Endodermal cell (in vitro differentiated cells): ENCODE results near the gene EDARADD. TPM values are rescaled to one million over a fixed set of nuclear protein-coding genes. Genes with fewer than 3 reads are reported as not detected.

Experiments used
- DNase-seq: peaks from one replicate; pipeline ENCODE4 v3.0.0-alpha.2; 2017
- H3K27ac ChIP-seq: 2 replicates; pipeline ENCODE4 v1.5.1; 2013; ENCODE audit warnings: mild to moderate bottlenecking, low read depth, low read length, moderate library complexity
- H3K27me3 ChIP-seq: 2 replicates; pipeline ENCODE4 v1.6.1; 2013; ENCODE audit warnings: mild to moderate bottlenecking, low read length, moderate library complexity; ENCODE audit not compliant: insufficient read depth, control insufficient read depth, poor library complexity, severe bottlenecking
- H3K36me3 ChIP-seq: 2 replicates; pipeline ENCODE4 v1.7.0; 2013; ENCODE audit warnings: mild to moderate bottlenecking, low read length, moderate library complexity; ENCODE audit not compliant: control insufficient read depth, insufficient read depth
- H3K4me1 ChIP-seq: one replicate; pipeline ENCODE4 v1.7.0; 2013; ENCODE audit warnings: low read length; ENCODE audit not compliant: control insufficient read depth, insufficient read depth
- H3K4me3 ChIP-seq: 2 replicates; pipeline ENCODE4 v1.5.1; 2013; ENCODE audit warnings: mild to moderate bottlenecking, low read length, moderate library complexity
- H3K9ac ChIP-seq: 2 replicates; pipeline ENCODE4 v1.6.1; 2013; ENCODE audit warnings: mild to moderate bottlenecking, low read length, moderate library complexity; ENCODE audit not compliant: poor library complexity, severe bottlenecking; ENCODE audit errors: extremely low read depth
- H3K9me3 ChIP-seq: 2 replicates; pipeline ENCODE4 v1.6.1; 2013; ENCODE audit warnings: mild to moderate bottlenecking, low read length, moderate library complexity; ENCODE audit not compliant: control insufficient read depth
- H3K27ac Mint-ChIP-seq: 2 replicates; pipeline ENCODE4 v1.8.0; 2020; ENCODE audit warnings: mixed read lengths
- H3K27me3 Mint-ChIP-seq: 2 replicates; pipeline ENCODE4 v1.8.0; 2021; ENCODE audit warnings: mild to moderate bottlenecking, mixed read lengths; ENCODE audit not compliant: insufficient read depth
- H3K36me3 Mint-ChIP-seq: 2 replicates; pipeline ENCODE4 v1.8.0; 2020; ENCODE audit warnings: low read depth, mixed read lengths
- H3K4me1 Mint-ChIP-seq: 2 replicates; pipeline ENCODE4 v1.8.0; 2020; ENCODE audit warnings: mixed read lengths
- H3K4me3 Mint-ChIP-seq: 2 replicates; pipeline ENCODE4 v1.8.0; 2020; ENCODE audit warnings: mild to moderate bottlenecking, moderate library complexity, mixed read lengths
- H3K9me3 Mint-ChIP-seq: 2 replicates; pipeline ENCODE4 v1.8.0; 2020; ENCODE audit warnings: mild to moderate bottlenecking, mixed read lengths
- CTCF ChIP-seq: fragments of 200-600 bp; sonication (generic); conservative IDR thresholded peaks from 2 replicates; pipeline ENCODE4 v1.5.0; 2021; ENCODE audit warnings: antibody characterized with exemption, mild to moderate bottlenecking
- WGBS, 2 experiments: methylation state at CpG; one replicate each; pipeline versions ENCODE4 v1.1.5 to v1.1.7; 2013; ENCODE audit warnings: missing lambda C conversion rate in 2 of 2, mixed read lengths in 1 of 2; ENCODE audit not compliant: insufficient coverage in 1 of 2, insufficient read length in 1 of 2; 5-methylcytosine and 5-hydroxymethylcytosine counted together
- total RNA-seq, 2 donors: library from RNA; stranded (reverse); fragmentation: NEBNext Ultra II Directional in 1 of 2; extraction: Animal tissue kit (Norgen Biotek cat#: 25700) in 1 of 2; gene quantifications; 2 replicates in 1 of 2; 3 replicates in 1 of 2; pipeline ENCODE4 v1.2.1, GENCODE V29; 2021

Gene EDARADD
- total RNA-seq, 2 donors from 2014 or later, result 5.0 to 5.5 TPM

- peak; percentile 61 for DNase-seq
- H3K27me3 Mint-ChIP-seq, result peaks cover 80% of the 10 kb centered on the region
- no peaks in the 10 kb centered on the region for H3K9me3 ChIP-seq
- no peak overlapping the region for H3K27ac Mint-ChIP-seq
- H3K36me3 ChIP-seq, result no peaks in the 10 kb centered on the region
- H3K27me3 ChIP-seq, result no peaks in the 10 kb centered on the region
- H3K4me3 Mint-ChIP-seq, result no peak overlapping the region
- WGBS, 2 experiments, result 76% methylated on average over 4 of the region's 4 CpGs; no CpG with 5 or more reads in 1 of the 2 experiments
- no peak overlapping the region for H3K27ac ChIP-seq
- no peak overlapping the region for H3K9ac ChIP-seq
- no peak overlapping the region for H3K4me3 ChIP-seq
- peaks cover 17% of the 10 kb centered on the region for H3K36me3 Mint-ChIP-seq
- no peak for TF ChIP-seq CTCF
- peaks cover 23% of the 10 kb centered on the region for H3K4me1 Mint-ChIP-seq
- no peaks in the 10 kb centered on the region for H3K9me3 Mint-ChIP-seq
- H3K4me1 ChIP-seq, result peaks cover 5% of the 10 kb centered on the region
Measured at GRCh38 chr1:236468625-236469024, 74.5 kb downstream of the EDARADD start.

- Mint-ChIP-seq H3K36me3 (peaks cover 15% of the 10 kb centered on the region), H3K4me1 (peaks cover 23% of the 10 kb centered on the region), H3K27me3 (peaks cover 86% of the 10 kb centered on the region), H3K4me3 (no peak overlapping the region), H3K9me3 (no peaks in the 10 kb centered on the region), H3K27ac (no peak overlapping the region)
- Histone ChIP-seq H3K4me1 (peaks cover 5% of the 10 kb centered on the region), H3K36me3 (no peaks in the 10 kb centered on the region), H3K27ac (no peak overlapping the region), H3K9me3 (no peaks in the 10 kb centered on the region), H3K27me3 (no peaks in the 10 kb centered on the region), H3K4me3 (no peak overlapping the region), H3K9ac (no peak overlapping the region)
- 93% methylated on average over 6 of the region's 6 CpGs; no CpG with 5 or more reads in 1 of the 2 experiments for WGBS, 2 experiments
- DNase-seq, result no peak
- no peak for TF ChIP-seq CTCF
Measured at GRCh38 chr1:236469466-236469865, 75.4 kb downstream of the EDARADD start.

GRCh38 chr1:236471096-236471495, 77.0 kb downstream of the EDARADD start:
- WGBS, 2 experiments, result 89% methylated on average over 4 of the region's 6 CpGs; no CpG with 5 or more reads in 1 of the 2 experiments
- H3K27ac ChIP-seq, result no peak overlapping the region
- H3K9me3 Mint-ChIP-seq, result no peaks in the 10 kb centered on the region
- peaks cover 83% of the 10 kb centered on the region for H3K27me3 Mint-ChIP-seq
- no peaks in the 10 kb centered on the region for H3K27me3 ChIP-seq
- no peak overlapping the region for H3K27ac Mint-ChIP-seq
- no peak for TF ChIP-seq CTCF
- peaks cover 23% of the 10 kb centered on the region for H3K4me1 Mint-ChIP-seq
- H3K4me1 ChIP-seq, result peaks cover 5% of the 10 kb centered on the region
- no peaks in the 10 kb centered on the region for H3K9me3 ChIP-seq
- H3K36me3 Mint-ChIP-seq, result peaks cover 13% of the 10 kb centered on the region
- no peak overlapping the region for H3K4me3 Mint-ChIP-seq
- H3K36me3 ChIP-seq, result no peaks in the 10 kb centered on the region
- no peak overlapping the region for H3K9ac ChIP-seq
- no peak overlapping the region for H3K4me3 ChIP-seq
- no peak for DNase-seq
